ENCODE results near the gene RABEP2.

DNA sequence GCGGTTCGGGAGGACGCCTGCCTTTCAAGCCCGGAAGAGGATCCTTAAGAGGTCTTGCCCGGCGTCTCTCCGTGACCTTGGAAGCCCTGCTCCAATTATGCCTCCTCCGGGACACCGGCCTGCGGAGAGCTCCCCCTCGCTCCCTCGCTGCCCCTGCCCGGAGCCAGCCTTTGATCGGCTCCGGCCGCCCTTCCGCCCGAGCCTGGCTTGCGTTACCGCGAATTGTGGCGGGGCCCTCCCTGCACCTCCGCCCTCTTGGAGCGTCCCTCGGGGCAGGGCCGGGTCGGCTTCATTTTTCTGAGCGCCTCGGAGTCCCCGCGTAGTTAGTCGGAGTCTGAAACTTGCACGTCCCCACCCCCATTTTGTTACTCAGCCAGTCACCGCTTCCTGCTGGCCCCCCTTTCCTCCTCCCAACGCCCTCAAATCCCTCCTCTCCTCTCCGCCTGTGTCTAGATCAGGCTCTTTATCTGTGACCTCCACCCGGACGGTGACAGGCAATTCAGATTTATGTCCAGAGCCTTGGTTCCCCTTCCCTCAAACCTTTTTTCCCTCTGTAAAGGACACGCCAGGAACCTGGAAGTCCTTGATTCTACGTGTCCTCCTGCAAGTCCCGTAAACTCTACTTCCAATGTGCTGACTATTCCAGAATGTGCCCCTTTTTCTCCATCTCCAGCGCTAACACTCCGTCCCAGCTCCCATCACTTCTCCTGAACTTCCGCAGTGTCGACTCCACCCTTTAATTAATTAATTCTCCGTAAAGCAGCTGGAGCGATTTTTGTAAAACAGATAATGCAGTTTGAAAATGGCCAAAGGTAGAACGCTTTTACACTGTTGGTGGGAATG is 569 bp upstream of the RABEP2 start:
- TF ChIP-seq RAD21 (IDR thresholded peaks at IDR 0.05; ENCODE audit: low read depth), result no peak
- TF ChIP-seq CTCF (IDR thresholded peaks at IDR 0.05 in 2 of 3, conservative IDR thresholded peaks at IDR 0.05 in 1 of 3; ENCODE audit: borderline replicate concordance in 1 of 3, insufficient read depth in 1 of 3, low read depth in 2 of 3, low read length in 2 of 3), result no peak
- peak; percentile 71 for TF ChIP-seq POLR2AphosphoS5 (IDR thresholded peaks at IDR 0.05; ENCODE audit: low read depth, low read length)
- TF ChIP-seq POLR2A (IDR thresholded peaks at IDR 0.05; ENCODE audit: borderline replicate concordance, extremely low read depth, insufficient read depth, insufficient read length), result peak; percentile 63
- no peak for TF ChIP-seq FOSL1 (IDR thresholded peaks at IDR 0.05; ENCODE audit: low read depth)
- no peak for TF ChIP-seq SIN3A (IDR thresholded peaks at IDR 0.05; ENCODE audit: low read depth)
- no peak for TF ChIP-seq REST (IDR thresholded peaks at IDR 0.05; ENCODE audit: low read depth)
- TF ChIP-seq SP1 (IDR thresholded peaks at IDR 0.05; ENCODE audit: low read depth), result no peak
- TF ChIP-seq EZH2 (IDR thresholded peaks at IDR 0.05), result no peak
- TF ChIP-seq ATF3 (IDR thresholded peaks at IDR 0.05), result no peak
- TF ChIP-seq CEBPB (IDR thresholded peaks at IDR 0.05; ENCODE audit: low read depth), result no peak
- no peak for TF ChIP-seq ELF1 (IDR thresholded peaks at IDR 0.05; ENCODE audit: borderline replicate concordance, low read depth)

Measured in HCT116 (cell line).